ENCODE measurements around the gene GLT1D1. TPM values are rescaled to one million over a fixed set of nuclear protein-coding genes. Genes with fewer than 3 reads are reported as not detected.

Gene GLT1D1
- total and polyA plus RNA-seq, 2 experiments from 2014 or later, result 1.4 to 4.4 TPM

DNA sequence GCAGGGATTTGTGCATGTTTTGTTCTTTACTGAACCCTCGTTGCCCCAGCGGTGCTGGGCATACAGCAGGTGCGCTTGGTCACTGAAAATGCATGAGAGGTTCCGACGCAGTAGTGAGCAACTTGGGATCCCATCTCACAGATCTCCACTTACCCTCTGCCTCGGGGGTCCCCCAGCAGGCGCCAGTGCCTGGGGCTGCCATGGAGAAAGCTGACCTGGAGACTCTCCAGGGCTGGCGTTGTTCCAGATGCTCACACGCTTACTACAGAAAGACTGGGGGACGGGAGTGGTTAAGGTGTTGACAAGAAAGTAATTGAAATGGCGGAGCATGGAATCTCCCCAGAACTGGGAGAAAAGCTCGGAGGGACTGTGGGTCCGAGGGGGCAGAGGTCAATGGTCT, 14.2 kb downstream of the GLT1D1 start (continued):
- TF ChIP-seq ZNF331 (CRISPR knock-in tag; IDR thresholded peaks at IDR 0.05; ENCODE audit: low read depth) (no peak), ZNF114 (CRISPR knock-in tag; IDR thresholded peaks at IDR 0.05) (no peak)
- TF ChIP-seq, protein P1, sequence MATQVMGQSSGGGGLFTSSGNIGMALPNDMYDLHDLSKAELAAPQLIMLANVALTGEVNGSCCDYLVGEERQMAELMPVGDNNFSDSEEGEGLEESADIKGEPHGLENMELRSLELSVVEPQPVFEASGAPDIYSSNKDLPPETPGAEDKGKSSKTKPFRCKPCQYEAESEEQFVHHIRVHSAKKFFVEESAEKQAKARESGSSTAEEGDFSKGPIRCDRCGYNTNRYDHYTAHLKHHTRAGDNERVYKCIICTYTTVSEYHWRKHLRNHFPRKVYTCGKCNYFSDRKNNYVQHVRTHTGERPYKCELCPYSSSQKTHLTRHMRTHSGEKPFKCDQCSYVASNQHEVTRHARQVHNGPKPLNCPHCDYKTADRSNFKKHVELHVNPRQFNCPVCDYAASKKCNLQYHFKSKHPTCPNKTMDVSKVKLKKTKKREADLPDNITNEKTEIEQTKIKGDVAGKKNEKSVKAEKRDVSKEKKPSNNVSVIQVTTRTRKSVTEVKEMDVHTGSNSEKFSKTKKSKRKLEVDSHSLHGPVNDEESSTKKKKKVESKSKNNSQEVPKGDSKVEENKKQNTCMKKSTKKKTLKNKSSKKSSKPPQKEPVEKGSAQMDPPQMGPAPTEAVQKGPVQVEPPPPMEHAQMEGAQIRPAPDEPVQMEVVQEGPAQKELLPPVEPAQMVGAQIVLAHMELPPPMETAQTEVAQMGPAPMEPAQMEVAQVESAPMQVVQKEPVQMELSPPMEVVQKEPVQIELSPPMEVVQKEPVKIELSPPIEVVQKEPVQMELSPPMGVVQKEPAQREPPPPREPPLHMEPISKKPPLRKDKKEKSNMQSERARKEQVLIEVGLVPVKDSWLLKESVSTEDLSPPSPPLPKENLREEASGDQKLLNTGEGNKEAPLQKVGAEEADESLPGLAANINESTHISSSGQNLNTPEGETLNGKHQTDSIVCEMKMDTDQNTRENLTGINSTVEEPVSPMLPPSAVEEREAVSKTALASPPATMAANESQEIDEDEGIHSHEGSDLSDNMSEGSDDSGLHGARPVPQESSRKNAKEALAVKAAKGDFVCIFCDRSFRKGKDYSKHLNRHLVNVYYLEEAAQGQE (IDR thresholded peaks at IDR 0.05; ENCODE audit: unreplicated experiment), result no peak

DNA sequence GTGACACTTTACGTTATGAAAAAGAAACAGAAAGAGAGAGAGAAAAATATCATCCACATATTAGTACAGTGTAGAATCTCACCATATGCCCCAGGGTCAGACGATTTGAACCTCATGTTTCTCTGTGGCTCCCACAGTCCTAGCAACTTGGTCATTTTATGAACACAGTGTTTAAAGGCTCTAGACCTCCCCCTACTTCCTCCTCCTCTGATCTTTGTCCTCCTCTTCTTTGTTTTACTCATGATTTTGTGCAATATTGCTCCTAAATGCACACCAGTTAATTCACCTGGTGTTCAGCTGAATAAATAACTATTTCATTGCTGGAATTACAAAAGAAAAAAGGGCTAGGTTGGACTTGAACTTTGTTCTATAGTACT, 18.2 kb downstream of the GLT1D1 start:
- no peak overlapping the region for H3K27ac Mint-ChIP-seq
- H3K36me3 Mint-ChIP-seq (ENCODE audit: low read depth), result peaks cover 45% of the 10 kb centered on the region
- no peak overlapping the region for H3K27ac ChIP-seq (ENCODE audit: low read depth)
- peaks cover 3% of the 10 kb centered on the region for H3K36me3 ChIP-seq (ENCODE audit: insufficient read depth)
- H3K27me3 Mint-ChIP-seq (ENCODE audit: insufficient read depth, low read depth, poor library complexity), result peaks cover 3% of the 10 kb centered on the region
- H2AFZ ChIP-seq, result no peak overlapping the region
- H3K79me2 ChIP-seq (replicated peaks; ENCODE audit: insufficient read depth), result no peaks in the 10 kb centered on the region
- H3K4me1 Mint-ChIP-seq, result no peaks in the 10 kb centered on the region
- peaks cover 88% of the 10 kb centered on the region for H3K9me3 Mint-ChIP-seq
- no peak overlapping the region for H3K4me3 ChIP-seq
- H3K27me3 ChIP-seq (ENCODE audit: insufficient read depth), result no peaks in the 10 kb centered on the region
- no peaks in the 10 kb centered on the region for H3F3A ChIP-seq (replicated peaks; ENCODE audit: low read depth)
- no peak overlapping the region for H3K4me3 Mint-ChIP-seq
- no peaks in the 10 kb centered on the region for H3K4me1 ChIP-seq (ENCODE audit: insufficient read depth)
- ATAC-seq, result no peak
- no peaks in the 10 kb centered on the region for H3K9me2 ChIP-seq (ENCODE audit: insufficient read depth)
- no peak for DNase-seq (ENCODE audit: low spot score)
- H3K4me2 ChIP-seq, result no peak overlapping the region
- H4K20me1 ChIP-seq (replicated peaks; ENCODE audit: insufficient read depth), result no peaks in the 10 kb centered on the region
- TF ChIP-seq ZNF114 (CRISPR knock-in tag; IDR thresholded peaks at IDR 0.05) (no peak), EZH2 (IDR thresholded peaks at IDR 0.05; ENCODE audit: low read depth, unreplicated experiment) (no peak), POLR2AphosphoS5 (IDR thresholded peaks at IDR 0.05; ENCODE audit: low read depth) (no peak), JUNB (IDR thresholded peaks at IDR 0.05; ENCODE audit: unreplicated experiment) (no peak), CREB1 (CRISPR knock-in tag; IDR thresholded peaks at IDR 0.05; ENCODE audit: low read depth) (no peak), NANOG (IDR thresholded peaks at IDR 0.05; ENCODE audit: borderline replicate concordance) (no peak), ZNF331 (CRISPR knock-in tag; IDR thresholded peaks at IDR 0.05; ENCODE audit: low read depth) (no peak), EZH2phosphoT487 (IDR thresholded peaks at IDR 0.05; ENCODE audit: unreplicated experiment) (no peak)
- TF ChIP-seq, protein P2, sequence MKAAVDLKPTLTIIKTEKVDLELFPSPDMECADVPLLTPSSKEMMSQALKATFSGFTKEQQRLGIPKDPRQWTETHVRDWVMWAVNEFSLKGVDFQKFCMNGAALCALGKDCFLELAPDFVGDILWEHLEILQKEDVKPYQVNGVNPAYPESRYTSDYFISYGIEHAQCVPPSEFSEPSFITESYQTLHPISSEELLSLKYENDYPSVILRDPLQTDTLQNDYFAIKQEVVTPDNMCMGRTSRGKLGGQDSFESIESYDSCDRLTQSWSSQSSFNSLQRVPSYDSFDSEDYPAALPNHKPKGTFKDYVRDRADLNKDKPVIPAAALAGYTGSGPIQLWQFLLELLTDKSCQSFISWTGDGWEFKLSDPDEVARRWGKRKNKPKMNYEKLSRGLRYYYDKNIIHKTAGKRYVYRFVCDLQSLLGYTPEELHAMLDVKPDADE (IDR thresholded peaks at IDR 0.05), result no peak
- TF ChIP-seq, protein P3, sequence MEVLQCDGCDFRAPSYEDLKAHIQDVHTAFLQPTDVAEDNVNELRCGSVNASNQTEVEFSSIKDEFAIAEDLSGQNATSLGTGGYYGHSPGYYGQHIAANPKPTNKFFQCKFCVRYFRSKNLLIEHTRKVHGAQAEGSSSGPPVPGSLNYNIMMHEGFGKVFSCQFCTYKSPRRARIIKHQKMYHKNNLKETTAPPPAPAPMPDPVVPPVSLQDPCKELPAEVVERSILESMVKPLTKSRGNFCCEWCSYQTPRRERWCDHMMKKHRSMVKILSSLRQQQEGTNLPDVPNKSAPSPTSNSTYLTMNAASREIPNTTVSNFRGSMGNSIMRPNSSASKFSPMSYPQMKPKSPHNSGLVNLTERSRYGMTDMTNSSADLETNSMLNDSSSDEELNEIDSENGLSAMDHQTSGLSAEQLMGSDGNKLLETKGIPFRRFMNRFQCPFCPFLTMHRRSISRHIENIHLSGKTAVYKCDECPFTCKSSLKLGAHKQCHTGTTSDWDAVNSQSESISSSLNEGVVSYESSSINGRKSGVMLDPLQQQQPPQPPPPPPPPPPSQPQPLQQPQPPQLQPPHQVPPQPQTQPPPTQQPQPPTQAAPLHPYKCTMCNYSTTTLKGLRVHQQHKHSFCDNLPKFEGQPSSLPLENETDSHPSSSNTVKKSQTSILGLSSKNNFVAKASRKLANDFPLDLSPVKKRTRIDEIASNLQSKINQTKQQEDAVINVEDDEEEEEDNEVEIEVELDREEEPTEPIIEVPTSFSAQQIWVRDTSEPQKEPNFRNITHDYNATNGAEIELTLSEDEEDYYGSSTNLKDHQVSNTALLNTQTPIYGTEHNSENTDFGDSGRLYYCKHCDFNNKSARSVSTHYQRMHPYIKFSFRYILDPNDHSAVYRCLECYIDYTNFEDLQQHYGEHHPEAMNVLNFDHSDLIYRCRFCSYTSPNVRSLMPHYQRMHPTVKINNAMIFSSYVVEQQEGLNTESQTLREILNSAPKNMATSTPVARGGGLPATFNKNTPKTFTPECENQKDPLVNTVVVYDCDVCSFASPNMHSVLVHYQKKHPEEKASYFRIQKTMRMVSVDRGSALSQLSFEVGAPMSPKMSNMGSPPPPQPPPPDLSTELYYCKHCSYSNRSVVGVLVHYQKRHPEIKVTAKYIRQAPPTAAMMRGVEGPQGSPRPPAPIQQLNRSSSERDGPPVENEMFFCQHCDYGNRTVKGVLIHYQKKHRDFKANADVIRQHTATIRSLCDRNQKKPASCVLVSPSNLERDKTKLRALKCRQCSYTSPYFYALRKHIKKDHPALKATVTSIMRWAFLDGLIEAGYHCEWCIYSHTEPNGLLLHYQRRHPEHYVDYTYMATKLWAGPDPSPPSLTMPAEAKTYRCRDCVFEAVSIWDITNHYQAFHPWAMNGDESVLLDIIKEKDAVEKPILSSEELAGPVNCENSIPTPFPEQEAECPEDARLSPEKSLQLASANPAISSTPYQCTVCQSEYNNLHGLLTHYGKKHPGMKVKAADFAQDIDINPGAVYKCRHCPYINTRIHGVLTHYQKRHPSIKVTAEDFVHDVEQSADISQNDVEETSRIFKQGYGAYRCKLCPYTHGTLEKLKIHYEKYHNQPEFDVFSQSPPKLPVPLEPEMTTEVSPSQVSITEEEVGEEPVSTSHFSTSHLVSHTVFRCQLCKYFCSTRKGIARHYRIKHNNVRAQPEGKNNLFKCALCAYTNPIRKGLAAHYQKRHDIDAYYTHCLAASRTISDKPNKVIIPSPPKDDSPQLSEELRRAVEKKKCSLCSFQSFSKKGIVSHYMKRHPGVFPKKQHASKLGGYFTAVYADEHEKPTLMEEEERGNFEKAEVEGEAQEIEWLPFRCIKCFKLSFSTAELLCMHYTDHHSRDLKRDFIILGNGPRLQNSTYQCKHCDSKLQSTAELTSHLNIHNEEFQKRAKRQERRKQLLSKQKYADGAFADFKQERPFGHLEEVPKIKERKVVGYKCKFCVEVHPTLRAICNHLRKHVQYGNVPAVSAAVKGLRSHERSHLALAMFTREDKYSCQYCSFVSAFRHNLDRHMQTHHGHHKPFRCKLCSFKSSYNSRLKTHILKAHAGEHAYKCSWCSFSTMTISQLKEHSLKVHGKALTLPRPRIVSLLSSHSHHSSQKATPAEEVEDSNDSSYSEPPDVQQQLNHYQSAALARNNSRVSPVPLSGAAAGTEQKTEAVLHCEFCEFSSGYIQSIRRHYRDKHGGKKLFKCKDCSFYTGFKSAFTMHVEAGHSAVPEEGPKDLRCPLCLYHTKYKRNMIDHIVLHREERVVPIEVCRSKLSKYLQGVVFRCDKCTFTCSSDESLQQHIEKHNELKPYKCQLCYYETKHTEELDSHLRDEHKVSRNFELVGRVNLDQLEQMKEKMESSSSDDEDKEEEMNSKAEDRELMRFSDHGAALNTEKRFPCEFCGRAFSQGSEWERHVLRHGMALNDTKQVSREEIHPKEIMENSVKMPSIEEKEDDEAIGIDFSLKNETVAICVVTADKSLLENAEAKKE (CRISPR knock-in tag; IDR thresholded peaks at IDR 0.05), result no peak
- TF ChIP-seq, protein P4, sequence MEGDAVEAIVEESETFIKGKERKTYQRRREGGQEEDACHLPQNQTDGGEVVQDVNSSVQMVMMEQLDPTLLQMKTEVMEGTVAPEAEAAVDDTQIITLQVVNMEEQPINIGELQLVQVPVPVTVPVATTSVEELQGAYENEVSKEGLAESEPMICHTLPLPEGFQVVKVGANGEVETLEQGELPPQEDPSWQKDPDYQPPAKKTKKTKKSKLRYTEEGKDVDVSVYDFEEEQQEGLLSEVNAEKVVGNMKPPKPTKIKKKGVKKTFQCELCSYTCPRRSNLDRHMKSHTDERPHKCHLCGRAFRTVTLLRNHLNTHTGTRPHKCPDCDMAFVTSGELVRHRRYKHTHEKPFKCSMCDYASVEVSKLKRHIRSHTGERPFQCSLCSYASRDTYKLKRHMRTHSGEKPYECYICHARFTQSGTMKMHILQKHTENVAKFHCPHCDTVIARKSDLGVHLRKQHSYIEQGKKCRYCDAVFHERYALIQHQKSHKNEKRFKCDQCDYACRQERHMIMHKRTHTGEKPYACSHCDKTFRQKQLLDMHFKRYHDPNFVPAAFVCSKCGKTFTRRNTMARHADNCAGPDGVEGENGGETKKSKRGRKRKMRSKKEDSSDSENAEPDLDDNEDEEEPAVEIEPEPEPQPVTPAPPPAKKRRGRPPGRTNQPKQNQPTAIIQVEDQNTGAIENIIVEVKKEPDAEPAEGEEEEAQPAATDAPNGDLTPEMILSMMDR (conservative IDR thresholded peaks at IDR 0.05; ENCODE audit: low read depth in 2 of 2), result no peak
